Activated naive CD8-positive, alpha-beta T cell (primary cell): ENCODE results near the gene HNRNPK.

ENCODE experiments used
- H3K27ac Mint-ChIP-seq: one replicate; pipeline ENCODE4 v1.8.0; 2021; ENCODE audit warnings: mixed read lengths
- H3K27me3 Mint-ChIP-seq: one replicate; pipeline ENCODE4 v1.8.0; 2021; ENCODE audit warnings: mixed read lengths
- H3K36me3 Mint-ChIP-seq: one replicate; pipeline ENCODE4 v1.8.0; 2021; ENCODE audit warnings: mixed read lengths
- H3K4me1 Mint-ChIP-seq: one replicate; pipeline ENCODE4 v1.8.0; 2021; ENCODE audit warnings: low read depth, mixed read lengths
- H3K4me3 Mint-ChIP-seq: one replicate; pipeline ENCODE4 v1.8.0; 2021; ENCODE audit warnings: mild to moderate bottlenecking, mixed read lengths
- H3K9me3 Mint-ChIP-seq: one replicate; pipeline ENCODE4 v1.8.0; 2021; ENCODE audit warnings: low read depth, mixed read lengths

HNRNPK gene

DNA sequence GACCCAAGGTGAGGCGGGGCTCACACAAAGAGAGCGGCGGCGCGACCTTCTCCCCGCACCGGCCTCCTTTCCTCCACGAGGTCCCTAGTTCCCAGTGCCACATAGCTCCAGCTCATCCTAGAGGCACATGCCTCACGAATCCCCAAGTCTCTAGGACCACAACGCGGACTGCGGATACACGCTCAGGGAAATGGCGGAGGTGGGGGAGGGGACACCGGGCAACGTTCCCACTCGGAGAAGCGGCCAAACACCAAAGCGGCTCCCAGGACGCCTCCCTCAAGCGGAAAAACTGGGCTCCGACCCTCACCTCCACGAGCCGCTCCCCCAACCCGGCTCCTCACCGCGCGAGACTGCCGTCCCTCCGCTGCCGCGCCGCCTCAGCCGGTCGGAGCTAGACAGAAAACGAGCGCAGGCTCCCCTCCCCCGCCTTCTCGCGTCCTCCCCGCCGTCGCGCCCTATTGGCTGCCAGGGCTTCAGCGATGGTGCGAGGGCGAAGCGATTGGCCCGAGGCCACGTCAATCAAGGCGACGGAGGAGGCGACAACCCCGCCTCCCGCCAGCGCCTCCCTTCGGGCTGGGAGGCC is at the start of gene HNRNPK:
Gene HNRNPK (minus strand): TSS at position 404 of the 583 bp plus-strand sequence. CDS start 1,963 bp downstream, outside the sequence.
- Mint-ChIP-seq H3K36me3 (peaks cover 30% of the 10 kb centered on the region), H3K4me1 (peaks cover 39% of the 10 kb centered on the region), H3K9me3 (no peaks in the 10 kb centered on the region), H3K27me3 (no peaks in the 10 kb centered on the region), H3K27ac (peak within 1 kb of the TSS; percentile 82), H3K4me3 (peak within 1 kb of the TSS; percentile 98)

DNA sequence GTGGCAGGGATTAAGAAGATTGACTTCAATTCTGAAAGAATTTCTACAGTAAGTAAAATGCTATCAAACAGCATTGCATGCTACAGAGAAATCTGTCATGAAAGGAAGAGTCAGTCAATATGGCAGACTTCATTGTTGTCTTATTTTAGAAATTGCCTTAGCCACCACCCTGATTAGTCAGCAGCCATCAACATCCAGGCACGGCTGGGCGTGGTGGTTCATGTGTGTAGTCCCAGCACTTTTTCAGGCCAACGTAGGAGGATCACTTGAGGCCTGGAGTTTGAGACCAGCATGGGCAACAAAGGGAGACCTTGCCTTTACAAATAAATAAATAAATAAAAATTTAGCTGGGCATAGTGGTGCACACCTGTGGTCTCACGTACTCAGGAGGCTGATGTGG is 47.2 kb upstream of the HNRNPK start:
- no peak overlapping the region for H3K4me3 Mint-ChIP-seq
- H3K27me3 Mint-ChIP-seq = peaks cover 7% of the 10 kb centered on the region
- H3K27ac Mint-ChIP-seq = no peak overlapping the region
- peaks cover 2% of the 10 kb centered on the region for H3K36me3 Mint-ChIP-seq
- H3K9me3 Mint-ChIP-seq = no peaks in the 10 kb centered on the region
- no peaks in the 10 kb centered on the region for H3K4me1 Mint-ChIP-seq

DNA sequence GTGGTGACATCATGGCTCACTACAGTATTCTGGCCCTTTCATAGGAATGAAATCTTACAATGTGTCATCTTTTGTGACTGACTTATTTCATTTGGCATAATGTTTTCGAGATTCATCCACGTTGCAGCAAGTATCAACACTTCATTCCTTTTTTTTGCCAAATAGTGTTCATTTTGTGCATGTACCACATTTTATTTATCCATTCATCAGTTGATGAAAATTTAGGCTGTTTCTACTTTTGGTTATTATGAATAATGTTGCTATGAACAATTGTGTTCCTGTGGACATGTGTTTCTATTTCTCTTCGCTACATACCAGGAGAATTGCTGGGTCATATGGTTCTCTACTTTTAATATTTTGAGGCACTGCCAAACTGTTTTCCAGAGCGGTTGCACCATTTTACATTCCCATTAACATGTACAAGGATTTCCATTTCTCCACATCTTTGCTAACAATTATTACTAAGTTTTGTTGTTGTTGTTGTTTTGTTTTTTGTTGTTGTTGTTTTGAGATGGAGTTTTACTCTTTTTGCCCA is 44.1 kb upstream of the HNRNPK start:
- H3K9me3 Mint-ChIP-seq = no peaks in the 10 kb centered on the region
- peaks cover 7% of the 10 kb centered on the region for H3K27me3 Mint-ChIP-seq
- no peak overlapping the region for H3K4me3 Mint-ChIP-seq
- peaks cover 2% of the 10 kb centered on the region for H3K36me3 Mint-ChIP-seq
- H3K4me1 Mint-ChIP-seq = no peaks in the 10 kb centered on the region
- no peak overlapping the region for H3K27ac Mint-ChIP-seq

DNA sequence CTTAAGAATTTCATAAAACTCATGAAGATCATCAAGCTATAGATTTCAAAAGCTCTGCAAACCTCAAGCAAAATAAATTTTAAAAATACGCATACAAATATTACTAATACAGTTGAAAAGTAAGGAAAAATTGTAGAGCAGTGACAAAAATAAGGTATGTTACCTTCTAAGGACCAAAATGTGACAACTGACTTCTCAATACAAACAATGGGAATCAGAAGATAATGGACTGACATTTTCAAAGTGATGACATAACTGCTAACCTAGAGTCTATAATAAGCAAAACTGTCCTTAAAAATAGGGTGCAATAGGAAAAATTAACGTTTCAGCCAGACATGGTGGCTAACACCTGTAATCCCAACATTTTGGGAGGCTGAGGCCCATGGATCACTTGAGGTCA is 27.6 kb upstream of the HNRNPK start:
- Mint-ChIP-seq H3K27me3 (no peaks in the 10 kb centered on the region), H3K4me3 (no peak overlapping the region), H3K9me3 (no peaks in the 10 kb centered on the region), H3K4me1 (no peaks in the 10 kb centered on the region), H3K36me3 (peaks cover 5% of the 10 kb centered on the region), H3K27ac (no peak overlapping the region)

DNA sequence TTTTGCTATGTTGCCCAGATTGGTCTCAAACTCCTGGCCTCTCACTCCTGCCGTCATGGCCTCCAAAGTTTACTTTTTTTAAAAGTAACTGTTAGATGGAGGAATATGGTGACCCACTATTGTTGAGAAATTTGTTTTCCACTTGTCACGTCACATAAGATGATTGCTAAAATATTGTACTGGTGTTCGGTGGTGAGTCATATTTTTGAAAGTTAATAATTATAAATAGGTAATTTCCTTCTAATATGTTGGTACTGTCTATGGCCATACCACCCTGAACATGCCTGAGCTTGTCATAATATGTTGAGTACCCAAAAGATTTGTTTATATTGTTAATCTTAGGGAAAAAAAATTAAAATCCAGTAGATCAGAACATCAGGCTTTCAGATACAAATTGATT is 23.2 kb upstream of the HNRNPK start:
- H3K4me1 Mint-ChIP-seq = peaks cover 11% of the 10 kb centered on the region
- peaks cover 10% of the 10 kb centered on the region for H3K36me3 Mint-ChIP-seq
- no peaks in the 10 kb centered on the region for H3K27me3 Mint-ChIP-seq
- no peak overlapping the region for H3K27ac Mint-ChIP-seq
- no peaks in the 10 kb centered on the region for H3K9me3 Mint-ChIP-seq
- no peak overlapping the region for H3K4me3 Mint-ChIP-seq

DNA sequence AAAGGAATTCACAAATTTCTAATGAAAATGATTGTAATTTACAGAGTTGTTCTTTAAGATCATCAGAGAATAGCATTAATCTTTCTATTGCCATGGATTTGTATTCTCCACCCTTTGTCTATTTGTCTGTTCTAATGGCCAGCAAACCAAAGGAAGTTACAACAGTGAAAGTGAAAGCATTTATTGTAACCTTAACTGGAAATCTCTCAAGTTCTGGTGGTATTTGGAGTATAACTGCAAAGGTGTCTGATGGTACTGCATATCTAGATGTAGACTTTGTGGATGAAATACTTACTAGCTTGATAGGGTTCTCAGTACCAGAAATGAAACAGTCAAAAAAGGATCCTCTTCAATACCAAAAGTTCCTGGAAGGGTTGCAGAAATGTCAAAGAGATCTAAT is 22.3 kb upstream of the HNRNPK start:
- no peaks in the 10 kb centered on the region for H3K9me3 Mint-ChIP-seq
- no peak overlapping the region for H3K4me3 Mint-ChIP-seq
- peaks cover 11% of the 10 kb centered on the region for H3K4me1 Mint-ChIP-seq
- peaks cover 10% of the 10 kb centered on the region for H3K36me3 Mint-ChIP-seq
- H3K27ac Mint-ChIP-seq = no peak overlapping the region
- H3K27me3 Mint-ChIP-seq = no peaks in the 10 kb centered on the region

DNA sequence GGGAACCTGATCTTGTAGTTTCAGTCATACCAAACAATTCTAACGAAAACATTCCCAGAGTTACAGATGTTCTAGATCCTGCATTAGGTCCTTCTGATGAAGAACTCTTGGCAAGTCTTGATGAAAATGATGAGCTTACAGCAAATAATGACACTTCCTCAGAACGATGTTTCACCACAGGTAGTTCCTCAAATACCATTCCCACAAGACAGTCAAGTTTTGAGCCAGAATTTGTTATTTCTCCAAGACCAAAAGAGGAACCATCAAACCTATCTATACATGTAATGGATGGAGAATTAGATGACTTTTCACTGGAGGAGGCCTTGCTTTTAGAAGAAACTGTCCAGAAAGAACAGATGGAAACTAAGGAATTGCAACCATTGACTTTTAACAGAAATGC is 21.6 kb upstream of the HNRNPK start:
- Mint-ChIP-seq H3K27ac (no peak overlapping the region), H3K36me3 (peaks cover 10% of the 10 kb centered on the region), H3K4me3 (no peak overlapping the region), H3K27me3 (no peaks in the 10 kb centered on the region), H3K9me3 (no peaks in the 10 kb centered on the region), H3K4me1 (peaks cover 12% of the 10 kb centered on the region)

DNA sequence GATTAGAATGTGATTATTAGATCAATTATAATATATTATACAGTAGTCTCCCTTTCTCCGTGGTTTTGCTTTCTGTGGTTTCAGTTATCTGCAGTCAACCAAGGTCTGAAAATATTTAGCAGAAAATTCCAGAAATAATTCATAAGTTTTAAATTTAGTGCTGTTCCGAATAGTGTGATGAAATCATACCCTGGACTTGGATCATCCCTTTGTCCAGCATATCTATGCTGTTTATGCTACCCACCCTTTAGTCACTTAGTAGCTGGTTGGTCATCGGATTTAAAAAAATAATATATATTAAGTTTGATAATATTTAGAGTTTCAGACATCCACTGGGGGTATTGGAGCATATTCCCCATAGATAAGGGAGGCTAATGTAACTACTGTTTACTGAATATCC is 20.2 kb upstream of the HNRNPK start:
- H3K4me1 Mint-ChIP-seq = peaks cover 13% of the 10 kb centered on the region
- H3K27me3 Mint-ChIP-seq = no peaks in the 10 kb centered on the region
- no peak overlapping the region for H3K27ac Mint-ChIP-seq
- H3K9me3 Mint-ChIP-seq = no peaks in the 10 kb centered on the region
- H3K36me3 Mint-ChIP-seq = peaks cover 9% of the 10 kb centered on the region
- no peak overlapping the region for H3K4me3 Mint-ChIP-seq

DNA sequence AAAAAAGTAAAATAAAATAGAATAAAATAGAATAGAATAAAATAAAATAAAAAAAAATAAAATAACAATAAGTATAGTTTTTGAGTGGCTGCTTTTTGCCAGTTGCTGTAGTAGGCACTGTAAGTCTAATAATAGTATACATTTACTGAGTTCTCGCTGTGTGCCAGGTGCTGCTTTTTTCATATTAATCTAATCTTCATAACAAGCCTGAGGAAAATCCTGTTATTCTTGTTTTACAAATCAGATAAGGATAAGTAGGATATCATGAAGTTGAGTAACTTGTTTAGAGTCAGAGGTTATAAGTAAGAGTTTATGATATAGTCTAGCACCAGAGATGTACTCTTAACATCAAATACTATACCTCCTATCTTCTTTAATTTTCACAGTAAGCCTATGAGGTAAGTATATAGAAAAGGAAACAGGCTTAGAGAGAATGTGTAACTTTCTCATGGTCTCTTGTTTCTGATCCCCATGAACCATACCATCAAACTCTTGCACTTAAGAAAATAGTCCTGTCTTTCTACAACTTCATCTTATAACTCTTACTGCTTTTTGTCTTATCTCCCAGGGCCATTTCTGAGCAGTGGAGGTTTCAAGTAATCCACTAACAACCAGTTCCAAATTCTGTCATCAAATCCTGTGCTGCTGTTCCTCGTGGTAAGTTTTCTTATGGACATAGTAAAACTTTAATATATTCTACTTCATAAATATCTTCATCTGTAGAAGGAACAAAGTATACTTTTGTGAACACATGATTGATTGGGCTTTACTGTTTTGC is 19.3 kb upstream of the HNRNPK start:
- no peak overlapping the region for H3K27ac Mint-ChIP-seq
- H3K36me3 Mint-ChIP-seq = peaks cover 11% of the 10 kb centered on the region
- H3K27me3 Mint-ChIP-seq = no peaks in the 10 kb centered on the region

DNA sequence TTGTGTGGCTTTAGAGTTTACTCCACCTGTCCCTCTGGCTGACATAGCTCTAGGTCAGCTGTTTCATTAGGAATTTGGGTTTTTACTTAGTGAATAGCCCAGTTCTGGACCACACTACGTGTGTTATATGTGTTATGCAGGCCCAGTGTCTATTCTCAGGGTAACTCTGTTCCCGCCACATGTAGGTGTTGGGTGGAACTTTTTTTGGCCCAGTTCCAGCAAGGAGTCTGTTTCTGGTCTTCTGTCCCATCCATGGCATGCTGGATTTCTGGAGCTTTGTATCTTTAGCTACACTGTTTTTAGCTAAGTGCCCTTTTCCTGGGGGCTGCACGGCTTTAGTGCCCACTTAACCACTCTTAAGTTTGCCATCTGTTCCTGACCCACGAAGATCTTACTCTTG is 16.1 kb upstream of the HNRNPK start:
- Mint-ChIP-seq H3K4me1 (peaks cover 2% of the 10 kb centered on the region), H3K27me3 (no peaks in the 10 kb centered on the region), H3K4me3 (no peak overlapping the region), H3K27ac (no peak overlapping the region), H3K36me3 (peaks cover 9% of the 10 kb centered on the region), H3K9me3 (no peaks in the 10 kb centered on the region)

More for the DNA sequence above, 19.3 kb upstream of the HNRNPK start:
- Mint-ChIP-seq H3K4me3 (no peak overlapping the region), H3K9me3 (no peaks in the 10 kb centered on the region), H3K4me1 (peaks cover 13% of the 10 kb centered on the region)

DNA sequence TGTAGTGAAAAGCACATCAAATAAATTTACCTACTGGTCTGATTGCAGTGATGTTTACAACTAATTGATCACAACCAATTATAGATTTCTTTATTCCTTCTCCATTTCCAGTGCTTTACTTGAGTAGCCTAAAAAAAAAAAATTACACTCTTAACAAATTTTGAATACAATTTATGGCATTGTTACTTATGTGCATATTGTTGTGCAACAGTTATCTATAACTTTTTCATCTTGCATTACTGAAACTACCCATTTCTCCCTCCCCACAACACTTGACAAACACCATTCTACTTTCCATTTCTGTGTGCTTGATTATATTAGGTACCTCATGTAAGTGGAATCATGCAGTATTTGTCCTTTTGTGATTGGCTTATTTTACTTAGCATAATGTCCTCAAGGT is 12.9 kb upstream of the HNRNPK start:
- Mint-ChIP-seq H3K36me3 (peaks cover 22% of the 10 kb centered on the region), H3K27ac (no peak overlapping the region), H3K27me3 (no peaks in the 10 kb centered on the region), H3K4me1 (peaks cover 2% of the 10 kb centered on the region), H3K4me3 (no peak overlapping the region), H3K9me3 (no peaks in the 10 kb centered on the region)

DNA sequence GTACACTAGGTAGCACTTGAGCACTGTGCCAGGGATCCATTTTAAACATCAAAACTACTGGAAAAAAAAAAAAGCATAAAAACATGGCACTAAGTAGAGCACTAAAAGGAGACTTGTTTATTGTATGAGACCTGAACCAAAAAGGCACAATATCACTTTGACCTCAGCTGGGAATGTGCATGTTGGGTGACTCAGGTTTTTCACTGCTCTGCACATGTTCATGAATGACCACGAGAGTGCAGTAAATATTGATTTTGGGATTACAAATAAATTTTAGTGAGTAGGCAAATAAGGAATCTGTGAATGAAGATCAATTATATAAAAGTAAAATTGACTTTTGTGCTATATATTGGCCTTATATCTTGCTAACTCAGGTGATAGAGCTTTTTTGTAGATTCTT is 12.4 kb upstream of the HNRNPK start:
- H3K27me3 Mint-ChIP-seq = no peaks in the 10 kb centered on the region
- peaks cover 4% of the 10 kb centered on the region for H3K4me1 Mint-ChIP-seq
- no peaks in the 10 kb centered on the region for H3K9me3 Mint-ChIP-seq
- no peak overlapping the region for H3K4me3 Mint-ChIP-seq
- no peak overlapping the region for H3K27ac Mint-ChIP-seq
- H3K36me3 Mint-ChIP-seq = peaks cover 22% of the 10 kb centered on the region

DNA sequence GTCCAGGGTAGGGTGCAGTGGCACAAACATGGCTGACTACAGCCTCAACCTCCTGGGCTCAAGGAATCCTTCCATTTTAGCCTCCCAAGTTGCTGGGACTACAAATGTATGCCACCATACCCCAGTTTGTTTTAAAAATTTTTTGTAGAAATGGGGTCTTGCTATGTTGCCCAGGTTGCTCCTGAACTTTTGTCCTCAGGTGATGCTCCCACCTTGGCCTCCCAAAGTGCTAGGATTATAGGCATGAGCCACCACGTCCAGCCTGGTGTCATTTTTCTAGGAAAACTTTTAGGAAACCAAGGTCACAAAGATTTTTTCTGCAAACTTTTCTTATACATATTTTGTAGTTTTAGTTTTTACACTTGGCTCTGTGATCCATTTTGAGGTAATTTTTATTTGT is 11.3 kb upstream of the HNRNPK start:
- H3K4me3 Mint-ChIP-seq = no peak overlapping the region
- no peak overlapping the region for H3K27ac Mint-ChIP-seq
- H3K9me3 Mint-ChIP-seq = no peaks in the 10 kb centered on the region
- H3K4me1 Mint-ChIP-seq = peaks cover 8% of the 10 kb centered on the region
- peaks cover 22% of the 10 kb centered on the region for H3K36me3 Mint-ChIP-seq
- H3K27me3 Mint-ChIP-seq = no peaks in the 10 kb centered on the region

DNA sequence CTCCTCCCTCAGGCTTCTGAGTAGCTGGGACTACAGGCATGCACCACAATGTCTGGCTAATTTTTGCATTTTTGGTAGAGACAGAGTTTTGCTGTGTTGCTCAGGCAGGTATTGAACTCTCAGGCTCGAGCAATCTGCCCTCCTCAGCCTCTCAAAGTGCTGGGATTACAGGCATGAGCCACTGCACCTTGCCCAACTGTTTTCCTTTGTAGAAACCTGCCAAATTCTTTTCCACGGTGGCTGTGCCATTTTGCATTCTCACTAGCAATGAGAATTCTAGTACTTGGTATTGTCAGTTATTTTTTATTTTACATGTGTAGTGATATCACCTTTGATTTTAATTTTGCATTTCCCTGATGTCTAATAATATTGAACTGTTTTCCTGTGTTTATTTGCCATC is 8.4 kb upstream of the HNRNPK start:
- no peaks in the 10 kb centered on the region for H3K27me3 Mint-ChIP-seq
- no peak overlapping the region for H3K27ac Mint-ChIP-seq
- H3K36me3 Mint-ChIP-seq = peaks cover 15% of the 10 kb centered on the region
- no peaks in the 10 kb centered on the region for H3K9me3 Mint-ChIP-seq
- H3K4me3 Mint-ChIP-seq = no peak overlapping the region
- peaks cover 14% of the 10 kb centered on the region for H3K4me1 Mint-ChIP-seq

DNA sequence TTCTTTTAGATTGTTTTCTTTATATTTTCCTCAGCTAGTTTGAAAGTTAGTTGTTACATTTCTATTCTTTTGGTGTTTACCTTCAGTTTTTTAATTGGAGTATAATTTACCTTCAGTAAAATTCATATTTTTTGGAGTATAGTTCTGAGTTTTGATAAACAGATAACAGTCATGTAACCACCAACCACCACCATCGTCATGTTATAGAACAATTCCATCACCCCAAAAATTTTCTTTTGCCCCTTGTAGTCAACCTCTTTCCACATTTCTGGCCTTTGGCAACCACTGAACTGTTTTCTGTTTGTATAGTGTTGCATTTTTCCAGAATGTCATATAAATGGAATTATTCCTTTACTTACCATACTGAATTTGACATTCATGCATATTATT is 7.4 kb upstream of the HNRNPK start:
- Mint-ChIP-seq H3K4me1 (peaks cover 17% of the 10 kb centered on the region), H3K4me3 (no peak overlapping the region), H3K27me3 (no peaks in the 10 kb centered on the region), H3K36me3 (peaks cover 15% of the 10 kb centered on the region), H3K27ac (no peak overlapping the region), H3K9me3 (no peaks in the 10 kb centered on the region)
